ENCODE results near the gene NDUFA5.
"Not testable (repeated sequence)": the region's sequence is repeated elsewhere in the genome, so short reads cannot be mapped to it uniquely, and the experiment has no call there.

NDUFA5 gene

DNA sequence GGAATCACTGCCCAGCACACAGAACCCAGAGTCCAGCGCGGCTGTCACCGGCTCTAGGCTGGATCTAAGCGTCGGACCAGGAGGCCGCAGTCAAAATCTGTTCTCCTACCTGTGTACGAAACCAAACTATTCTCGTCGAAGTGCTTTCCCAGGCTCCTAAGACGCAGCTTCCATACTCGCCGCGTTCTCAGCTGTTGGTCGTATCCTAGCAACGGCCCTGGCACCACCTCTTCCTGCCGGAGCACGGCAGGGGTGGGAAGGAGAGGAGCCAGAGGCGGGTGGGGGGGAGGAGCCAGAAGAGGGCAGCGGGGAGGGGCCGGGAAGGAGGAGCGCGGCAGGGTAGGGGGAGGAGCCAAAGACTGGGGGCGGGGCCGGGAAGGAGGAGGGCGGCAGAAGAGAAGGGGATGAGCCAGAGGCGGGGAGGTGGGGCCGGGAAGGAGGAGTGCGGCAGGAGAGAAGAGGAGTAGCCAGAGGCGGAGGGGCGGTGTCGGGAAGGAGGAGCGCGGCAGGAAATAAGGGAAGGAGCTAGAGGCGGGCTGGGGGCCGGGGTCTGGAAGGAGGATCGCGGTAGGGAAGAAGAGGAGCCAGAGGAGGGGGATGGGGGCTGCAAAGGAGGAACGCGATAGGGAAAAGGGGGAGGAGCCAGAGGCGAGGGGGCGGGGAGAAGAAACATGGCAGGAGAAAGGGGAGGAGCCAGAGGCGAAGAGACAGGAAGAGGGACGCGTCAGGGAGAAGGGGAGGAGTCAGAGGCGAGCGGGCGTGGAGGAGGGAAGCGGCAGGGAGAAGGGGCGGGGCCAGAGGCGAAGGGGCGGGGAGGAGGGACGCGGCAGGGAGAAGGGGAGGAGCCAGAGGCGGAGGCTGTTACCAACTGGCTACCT lies 23.0 kb downstream of the NDUFA5 start, which contains the start of gene IQUB:
IQUB (minus strand) TSS at position 213 of the 878 bp plus-strand sequence. CDS start 22,255 bp downstream, outside the sequence.
- peak within 1 kb of the TSS; percentile 97 for H3K4me3 ChIP-seq (ENCODE audit: low read depth, low read length)
- H3K27ac ChIP-seq (ENCODE audit: low read depth, low read length) = peak within 1 kb of the TSS; percentile 68
- H3K27me3 ChIP-seq (ENCODE audit: control insufficient read depth, insufficient read depth, low read length) = peaks cover 11% of the 10 kb centered on the region
- 0 out of 2 replicates have a peak within 1 kb of the TSS, but pooled peaks have one; percentile 10 for H3K9ac ChIP-seq (ENCODE audit: low read depth, low read length)
- H3K4me1 ChIP-seq (ENCODE audit: control insufficient read depth, insufficient read depth, low read length) = peaks cover 10% of the 10 kb centered on the region
- H3K36me3 ChIP-seq (ENCODE audit: control insufficient read depth, insufficient read depth, low read length) = no peaks in the 10 kb centered on the region
- H3K9me3 ChIP-seq (ENCODE audit: control insufficient read depth, insufficient read depth, low read length) = no peaks in the 10 kb centered on the region

DNA sequence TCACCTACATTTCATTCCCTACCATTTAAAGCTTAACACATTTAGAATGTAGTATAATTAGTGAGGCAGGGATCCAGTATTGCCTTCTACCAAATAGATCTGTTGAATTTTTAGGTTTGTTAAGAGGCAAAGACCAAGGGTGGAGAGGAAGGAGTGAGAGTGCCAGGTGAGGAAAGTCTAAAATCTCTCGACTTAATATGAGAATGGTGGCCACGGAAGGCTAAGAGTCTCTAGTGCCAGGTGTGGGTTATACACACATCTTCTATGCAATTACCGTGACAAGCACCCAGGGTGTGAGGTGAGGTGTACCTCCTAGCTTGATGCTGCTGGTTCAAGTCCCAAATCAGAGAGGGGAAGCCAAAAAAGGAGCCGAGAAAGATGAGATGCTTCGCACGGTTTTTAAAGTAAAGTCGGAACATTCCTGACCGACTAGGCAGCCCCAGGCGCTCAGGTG lies 23.7 kb downstream of the NDUFA5 start:
- H3K9ac ChIP-seq (ENCODE audit: low read depth, low read length) = 0 out of 2 replicates have a peak overlapping the region, but pooled peaks have one; percentile 10
- H3K9me3 ChIP-seq (ENCODE audit: control insufficient read depth, insufficient read depth, low read length) = no peaks in the 10 kb centered on the region
- H3K27ac ChIP-seq (ENCODE audit: low read depth, low read length) = peak overlapping the region; percentile 68
- H3K27me3 ChIP-seq (ENCODE audit: control insufficient read depth, insufficient read depth, low read length) = peaks cover 11% of the 10 kb centered on the region
- H3K4me3 ChIP-seq (ENCODE audit: low read depth, low read length) = peak overlapping the region; percentile 97
- H3K4me1 ChIP-seq (ENCODE audit: control insufficient read depth, insufficient read depth, low read length) = peaks cover 10% of the 10 kb centered on the region
- H3K36me3 ChIP-seq (ENCODE audit: control insufficient read depth, insufficient read depth, low read length) = no peaks in the 10 kb centered on the region

DNA sequence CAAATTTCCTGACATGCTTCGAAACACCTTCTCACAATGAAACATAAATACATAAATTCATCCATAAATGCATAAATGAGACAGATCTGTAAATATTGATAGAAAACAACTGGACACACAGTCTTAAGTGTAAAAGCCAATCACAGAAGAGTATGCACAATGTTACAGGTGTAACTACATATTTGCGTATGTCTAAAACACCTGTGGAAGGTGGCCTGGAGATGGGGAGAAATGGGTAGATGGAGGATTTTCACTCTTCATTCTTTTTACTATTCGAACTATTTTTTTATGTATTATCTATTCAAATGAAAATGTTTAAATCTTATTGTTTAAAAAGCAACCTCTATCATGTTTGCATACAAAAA lies 24.1 kb downstream of the NDUFA5 start:
- Histone ChIP-seq H3K9ac (ENCODE audit: low read depth, low read length) (no peak overlapping the region), H3K27ac (ENCODE audit: low read depth, low read length) (no peak overlapping the region), H3K4me1 (ENCODE audit: control insufficient read depth, insufficient read depth, low read length) (peaks cover 11% of the 10 kb centered on the region), H3K9me3 (ENCODE audit: control insufficient read depth, insufficient read depth, low read length) (no peaks in the 10 kb centered on the region), H3K27me3 (ENCODE audit: control insufficient read depth, insufficient read depth, low read length) (peaks cover 11% of the 10 kb centered on the region), H3K36me3 (ENCODE audit: control insufficient read depth, insufficient read depth, low read length) (no peaks in the 10 kb centered on the region), H3K4me3 (ENCODE audit: low read depth, low read length) (peak overlapping the region; percentile 97)

DNA sequence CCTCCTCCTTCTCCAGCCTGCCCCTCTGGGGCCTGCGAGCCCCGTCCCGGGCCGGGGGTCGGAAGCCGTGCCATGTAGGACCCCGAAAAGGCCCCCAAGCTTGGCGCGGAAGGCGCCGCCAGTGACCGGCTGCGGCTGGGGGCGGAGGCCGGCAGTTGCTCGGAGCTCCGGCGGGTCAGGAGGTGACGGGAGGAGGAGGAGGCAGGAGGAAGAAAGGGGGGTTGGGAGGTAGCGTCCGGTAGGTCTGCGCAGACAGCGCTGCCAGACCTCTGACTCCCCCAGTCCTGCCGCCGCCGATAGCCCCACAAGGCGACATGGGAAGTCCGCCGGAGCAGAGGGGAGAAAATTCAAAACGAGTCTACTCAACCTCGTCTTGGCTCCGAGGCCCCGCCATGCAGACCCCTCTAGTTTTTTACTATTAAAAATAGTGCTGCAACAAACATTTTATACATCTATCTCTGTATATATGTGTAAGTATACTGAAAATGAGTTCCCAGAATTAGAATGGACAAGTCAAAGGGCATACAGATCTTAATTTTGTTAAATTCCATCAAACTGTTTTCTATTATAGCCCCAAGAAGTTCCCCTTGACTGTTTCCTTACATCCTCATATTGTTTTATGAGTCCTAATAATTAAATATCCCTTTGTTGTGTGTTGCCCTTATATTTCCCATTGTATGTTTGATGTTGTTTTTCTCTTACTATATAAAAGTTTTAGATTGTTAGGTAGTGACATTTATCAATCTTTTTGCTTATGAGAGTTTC lies 24.6 kb downstream of the NDUFA5 start:
- H3K9ac ChIP-seq (ENCODE audit: low read depth, low read length); H3K27ac ChIP-seq (ENCODE audit: low read depth, low read length); H3K36me3 ChIP-seq (ENCODE audit: control insufficient read depth, insufficient read depth, low read length); H3K9me3 ChIP-seq (ENCODE audit: control insufficient read depth, insufficient read depth, low read length): not testable (repeated sequence)
- Histone ChIP-seq H3K4me3 (ENCODE audit: low read depth, low read length) (peak overlapping the region; percentile 53), H3K27me3 (ENCODE audit: control insufficient read depth, insufficient read depth, low read length) (peaks cover 11% of the 10 kb centered on the region), H3K4me1 (ENCODE audit: control insufficient read depth, insufficient read depth, low read length) (peaks cover 13% of the 10 kb centered on the region)

DNA sequence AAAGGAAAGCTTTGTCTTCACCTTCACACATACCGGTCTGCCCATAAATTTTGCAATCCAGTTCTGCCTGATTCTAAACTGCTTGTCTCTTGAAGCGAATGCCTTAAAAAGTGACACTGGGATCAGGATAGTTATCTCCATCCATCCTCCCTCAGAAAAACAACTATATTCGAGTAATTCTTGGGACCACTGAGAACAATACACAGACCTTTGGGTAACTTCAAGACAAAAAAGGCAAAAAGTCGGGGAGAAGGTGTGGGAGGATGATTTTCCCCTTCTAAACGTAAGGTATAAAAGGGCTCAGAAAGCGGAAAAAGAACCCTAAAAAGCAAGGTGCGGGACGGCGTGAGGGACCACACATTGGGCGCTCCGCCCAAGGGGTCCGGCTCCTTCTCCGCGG lies 25.3 kb downstream of the NDUFA5 start:
- Histone ChIP-seq H3K27me3 (ENCODE audit: control insufficient read depth, insufficient read depth, low read length) (peaks cover 11% of the 10 kb centered on the region), H3K4me3 (ENCODE audit: low read depth, low read length) (peak overlapping the region; percentile 53), H3K4me1 (ENCODE audit: control insufficient read depth, insufficient read depth, low read length) (peaks cover 13% of the 10 kb centered on the region)
- H3K36me3 ChIP-seq (ENCODE audit: control insufficient read depth, insufficient read depth, low read length); H3K9me3 ChIP-seq (ENCODE audit: control insufficient read depth, insufficient read depth, low read length); H3K27ac ChIP-seq (ENCODE audit: low read depth, low read length); H3K9ac ChIP-seq (ENCODE audit: low read depth, low read length): not testable (repeated sequence)

DNA sequence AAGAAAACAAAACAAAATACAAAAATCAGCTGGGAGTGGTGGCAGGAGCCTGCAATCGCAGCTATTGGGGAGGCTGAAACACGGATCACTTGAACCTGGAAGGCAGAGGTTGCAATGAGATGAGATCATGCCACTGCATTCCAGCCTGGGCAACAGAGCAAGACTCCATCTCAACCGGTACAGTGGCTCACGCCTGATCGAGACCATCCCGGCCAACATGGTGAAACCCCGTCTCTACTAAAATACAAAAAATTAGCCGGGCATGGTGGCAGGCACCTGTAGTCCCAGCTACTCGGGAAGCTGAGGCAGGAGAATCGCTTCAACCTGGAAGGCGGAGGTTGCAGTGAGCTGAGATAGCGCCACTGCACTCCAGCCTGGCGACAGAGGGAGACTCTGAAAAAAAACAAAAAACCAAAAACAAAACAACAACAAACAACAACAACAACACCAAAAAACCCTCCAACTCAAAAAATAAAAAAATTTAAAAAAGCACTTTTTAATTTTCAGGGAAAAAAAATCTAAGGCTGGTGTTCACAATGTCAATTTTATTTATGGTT lies 27.5 kb downstream of the NDUFA5 start:
- not testable (repeated sequence) for H3K9me3 ChIP-seq (ENCODE audit: control insufficient read depth, insufficient read depth, low read length); H3K27ac ChIP-seq (ENCODE audit: low read depth, low read length); H3K36me3 ChIP-seq (ENCODE audit: control insufficient read depth, insufficient read depth, low read length); H3K9ac ChIP-seq (ENCODE audit: low read depth, low read length); H3K4me3 ChIP-seq (ENCODE audit: low read depth, low read length)
- H3K4me1 ChIP-seq (ENCODE audit: control insufficient read depth, insufficient read depth, low read length) = peaks cover 13% of the 10 kb centered on the region
- peaks cover 11% of the 10 kb centered on the region for H3K27me3 ChIP-seq (ENCODE audit: control insufficient read depth, insufficient read depth, low read length)

DNA sequence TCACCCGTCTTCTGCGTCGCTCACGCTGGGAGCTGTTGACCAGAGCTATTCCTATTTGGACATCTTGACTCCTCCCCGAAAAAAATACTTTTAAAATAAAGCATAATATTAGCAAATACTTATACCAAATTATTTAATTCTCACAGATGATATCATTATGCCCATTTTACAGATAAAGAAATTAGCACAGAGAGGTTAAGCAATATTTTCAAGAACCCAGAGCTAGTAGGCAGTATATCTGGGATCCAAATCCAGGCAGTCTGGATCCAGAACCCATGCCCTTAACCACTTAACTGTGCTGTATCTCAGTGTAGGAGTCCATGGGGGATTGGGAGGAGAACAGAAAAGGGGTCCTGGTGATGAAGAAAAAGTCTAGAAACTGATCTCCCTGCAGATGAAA lies 29.4 kb downstream of the NDUFA5 start:
- H3K27me3 ChIP-seq (ENCODE audit: control insufficient read depth, insufficient read depth, low read length) = peaks cover 3% of the 10 kb centered on the region
- H3K36me3 ChIP-seq (ENCODE audit: control insufficient read depth, insufficient read depth, low read length) = no peaks in the 10 kb centered on the region
- H3K9me3 ChIP-seq (ENCODE audit: control insufficient read depth, insufficient read depth, low read length) = no peaks in the 10 kb centered on the region; the same call in 1 of the 2 replicates
- H3K4me3 ChIP-seq (ENCODE audit: low read depth, low read length) = peak overlapping the region; percentile 51
- no peak overlapping the region for H3K27ac ChIP-seq (ENCODE audit: low read depth, low read length)
- H3K4me1 ChIP-seq (ENCODE audit: control insufficient read depth, insufficient read depth, low read length) = peaks cover 6% of the 10 kb centered on the region
- no peak overlapping the region for H3K9ac ChIP-seq (ENCODE audit: low read depth, low read length)

DNA sequence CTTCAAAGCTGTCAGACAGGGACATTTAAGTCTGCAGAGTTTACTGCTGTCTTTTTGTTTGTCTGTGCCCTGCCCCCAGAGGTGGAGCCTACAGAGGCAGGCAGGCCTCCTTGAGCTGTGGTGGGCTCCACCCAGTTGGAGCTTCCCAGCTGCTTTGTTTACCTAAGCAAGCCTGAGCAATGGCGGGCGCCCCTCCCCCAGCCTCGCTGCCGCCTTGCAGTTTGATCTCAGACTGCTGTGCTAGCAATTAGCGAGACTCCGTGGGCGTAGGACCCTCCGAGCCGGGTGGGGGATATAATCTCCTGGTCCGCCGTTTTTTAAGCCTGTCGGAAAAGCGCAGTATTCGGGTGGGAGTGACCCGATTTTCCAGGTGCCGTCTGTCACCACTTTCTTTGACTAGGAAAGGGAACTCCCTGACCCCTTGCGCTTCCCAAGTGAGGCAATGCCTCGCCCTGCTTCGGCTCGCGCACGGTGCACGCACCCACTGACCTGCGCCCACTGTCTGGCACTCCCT lies 29.8 kb downstream of the NDUFA5 start:
- H3K9me3 ChIP-seq (ENCODE audit: control insufficient read depth, insufficient read depth, low read length); H3K9ac ChIP-seq (ENCODE audit: low read depth, low read length); H3K4me1 ChIP-seq (ENCODE audit: control insufficient read depth, insufficient read depth, low read length); H3K36me3 ChIP-seq (ENCODE audit: control insufficient read depth, insufficient read depth, low read length); H3K27me3 ChIP-seq (ENCODE audit: control insufficient read depth, insufficient read depth, low read length): not testable (repeated sequence)
- Histone ChIP-seq H3K4me3 (ENCODE audit: low read depth, low read length) (peak overlapping the region; percentile 51; the same call in 1 of the 2 replicates), H3K27ac (ENCODE audit: low read depth, low read length) (peak overlapping the region; percentile 35)

DNA sequence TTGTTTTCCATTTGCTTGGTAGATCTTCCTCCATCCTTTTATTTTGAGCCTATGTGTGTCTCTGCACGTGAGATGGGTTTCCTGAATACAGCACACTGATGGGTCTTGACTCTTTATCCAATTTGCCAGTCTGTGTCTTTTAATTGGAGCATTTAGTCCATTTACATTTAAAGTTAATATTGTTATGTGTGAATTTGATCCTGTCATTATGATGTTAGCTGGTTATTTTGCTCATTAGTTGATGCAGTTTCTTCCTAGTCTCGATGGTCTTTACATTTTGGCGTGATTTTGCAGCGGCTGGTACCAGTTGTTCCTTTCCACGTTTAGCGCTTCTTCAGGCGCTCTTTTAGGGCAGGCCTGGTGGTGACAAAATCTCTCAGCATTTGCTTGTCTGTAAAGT lies 31.1 kb downstream of the NDUFA5 start:
- not testable (repeated sequence) for H3K9ac ChIP-seq (ENCODE audit: low read depth, low read length); H3K4me3 ChIP-seq (ENCODE audit: low read depth, low read length); H3K9me3 ChIP-seq (ENCODE audit: control insufficient read depth, insufficient read depth, low read length); H3K36me3 ChIP-seq (ENCODE audit: control insufficient read depth, insufficient read depth, low read length); H3K27ac ChIP-seq (ENCODE audit: low read depth, low read length); H3K4me1 ChIP-seq (ENCODE audit: control insufficient read depth, insufficient read depth, low read length); H3K27me3 ChIP-seq (ENCODE audit: control insufficient read depth, insufficient read depth, low read length)

DNA sequence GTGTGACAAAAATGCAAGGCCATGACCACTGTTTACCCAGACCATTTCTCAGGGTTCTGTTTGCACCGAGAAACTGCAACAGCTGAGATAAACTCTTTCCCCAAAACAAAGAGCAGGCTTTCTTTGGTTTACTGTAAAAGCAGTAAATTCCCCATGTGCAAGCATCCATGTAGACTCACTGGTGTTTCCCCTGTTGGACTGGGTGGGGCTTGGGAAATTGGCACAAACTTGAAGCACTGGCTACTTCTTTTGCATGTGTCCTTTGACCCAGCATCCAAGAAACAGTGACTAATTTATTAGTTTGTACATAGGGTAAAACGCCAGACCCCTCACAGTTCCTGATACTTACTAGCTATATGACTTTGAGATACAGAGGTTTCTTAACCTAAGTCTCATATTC lies 35.6 kb downstream of the NDUFA5 start:
- Histone ChIP-seq H3K9me3 (ENCODE audit: control insufficient read depth, insufficient read depth, low read length) (no peaks in the 10 kb centered on the region; the same call in 1 of the 2 replicates), H3K36me3 (ENCODE audit: control insufficient read depth, insufficient read depth, low read length) (no peaks in the 10 kb centered on the region), H3K27ac (ENCODE audit: low read depth, low read length) (no peak overlapping the region), H3K4me3 (ENCODE audit: low read depth, low read length) (no peak overlapping the region), H3K27me3 (ENCODE audit: control insufficient read depth, insufficient read depth, low read length) (no peaks in the 10 kb centered on the region), H3K4me1 (ENCODE audit: control insufficient read depth, insufficient read depth, low read length) (no peaks in the 10 kb centered on the region), H3K9ac (ENCODE audit: low read depth, low read length) (no peak overlapping the region)
